Activated naive CD4-positive, alpha-beta T cell treated with anti-CD3 and anti-CD28 coated beads for 36 hours (primary cell): ENCODE measurements around the gene HEXA. TPM values are rescaled to one million over a fixed set of nuclear protein-coding genes. Genes with fewer than 3 reads are reported as not detected.

Experiments used
- CTCF ChIA-PET: fragments of 350-600 bp; sonication (Branson Sonifier 250); formaldehyde crosslinking; loops from one replicate; lab custom pipeline; 2021; ENCODE audit warnings: antibody characterized with exemption; lab: Charles Lee
- DNase-seq: peaks from one replicate; pipeline ENCODE4 v3.0.0-alpha.2; 2020
- H3K27ac Mint-ChIP-seq: one replicate; pipeline ENCODE4 v1.8.0; 2021; ENCODE audit warnings: mild to moderate bottlenecking, mixed read lengths
- H3K27me3 Mint-ChIP-seq: one replicate; pipeline ENCODE4 v1.8.0; 2021; ENCODE audit warnings: low read depth, mixed read lengths
- H3K36me3 Mint-ChIP-seq: one replicate; pipeline ENCODE4 v1.8.0; 2021; ENCODE audit warnings: low read depth, mixed read lengths
- H3K4me1 Mint-ChIP-seq: one replicate; pipeline ENCODE4 v1.8.0; 2021; ENCODE audit warnings: low read depth, mixed read lengths
- H3K4me3 Mint-ChIP-seq: one replicate; pipeline ENCODE4 v1.8.0; 2021; ENCODE audit warnings: mild to moderate bottlenecking, moderate library complexity, mixed read lengths
- H3K9me3 Mint-ChIP-seq: one replicate; pipeline ENCODE4 v1.8.0; 2021; ENCODE audit warnings: mixed read lengths
- intact Hi-C: fragments of 100-400 bp; cut with micrococcal nuclease; formaldehyde crosslinking; loops from one replicate; pipeline ENCODE4 v1.15.1; 2023
- total RNA-seq, 2 experiments: library from RNA; stranded (reverse); gene quantifications; one replicate each; pipeline ENCODE4 v1.2.3, GENCODE V29; 2021

Gene HEXA
- total RNA-seq, 2 experiments from 2014 or later = 47.7 to 49.3 TPM

DNA sequence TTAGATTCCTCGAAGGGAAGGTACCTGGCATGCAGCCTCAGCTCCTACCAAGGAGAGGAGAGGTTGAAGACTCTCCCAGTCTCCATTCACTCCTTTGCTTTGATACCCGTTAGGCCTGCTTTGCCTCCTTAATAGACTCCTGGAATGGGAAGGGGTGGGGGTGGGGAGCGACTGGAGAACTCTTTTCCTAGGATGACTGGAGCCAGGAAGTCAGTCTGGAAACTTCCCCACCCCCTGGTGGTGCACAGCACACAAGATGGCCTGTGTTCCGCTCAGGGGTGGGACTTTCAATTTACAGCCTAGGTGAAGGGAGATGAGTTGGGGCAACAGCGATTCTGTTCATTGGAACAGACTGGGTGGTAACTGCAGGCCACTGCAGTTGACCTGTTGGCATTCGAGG lies 34.5 kb downstream of the HEXA start:
- Mint-ChIP-seq H3K27me3 (no peaks in the 10 kb centered on the region), H3K27ac (no peak overlapping the region), H3K9me3 (no peaks in the 10 kb centered on the region), H3K36me3 (peaks cover 10% of the 10 kb centered on the region), H3K4me1 (no peaks in the 10 kb centered on the region), H3K4me3 (no peak overlapping the region)
- peak; percentile 6 for DNase-seq
- intact Hi-C loops = no loop called here
- CTCF ChIA-PET = interaction anchor here (1.3 kb wide), 1 partner anchor 29 kb away, joined by 4 read pairs; no protein-coding TSS in a partner anchor

- Mint-ChIP-seq H3K4me1 (no peaks in the 10 kb centered on the region), H3K36me3 (peaks cover 9% of the 10 kb centered on the region), H3K4me3 (no peak overlapping the region), H3K27ac (no peak overlapping the region), H3K27me3 (no peaks in the 10 kb centered on the region), H3K9me3 (no peaks in the 10 kb centered on the region)
- CTCF ChIA-PET = interaction anchor here (1.3 kb wide), 1 partner anchor 28 kb away, joined by 4 read pairs; no protein-coding TSS in a partner anchor
- DNase-seq = no peak
- intact Hi-C loops = no loop called here
Observed at GRCh38 chr15:72340366-72340765, 35.4 kb downstream of the HEXA start.

GRCh38 chr15:72339777-72340177 lies 36.0 kb downstream of the HEXA start:
- no peak for DNase-seq
- no peaks in the 10 kb centered on the region for H3K27me3 Mint-ChIP-seq
- H3K36me3 Mint-ChIP-seq = peaks cover 10% of the 10 kb centered on the region
- H3K4me3 Mint-ChIP-seq = no peak overlapping the region
- no peaks in the 10 kb centered on the region for H3K9me3 Mint-ChIP-seq
- CTCF ChIA-PET = interaction anchor here (0.6 kb wide), 1 partner anchor 323 kb away, joined by 3 read pairs; no protein-coding TSS in a partner anchor
- intact Hi-C loops = no loop called here
- no peak overlapping the region for H3K27ac Mint-ChIP-seq
- H3K4me1 Mint-ChIP-seq = no peaks in the 10 kb centered on the region

GRCh38 chr15:72338617-72339321 lies 37.0 kb downstream of the HEXA start:
- Mint-ChIP-seq H3K4me3 (no peak overlapping the region), H3K4me1 (no peaks in the 10 kb centered on the region), H3K27ac (no peak overlapping the region), H3K36me3 (peaks cover 15% of the 10 kb centered on the region), H3K9me3 (no peaks in the 10 kb centered on the region), H3K27me3 (no peaks in the 10 kb centered on the region)
- intact Hi-C loops = no loop called here
- CTCF ChIA-PET = no interaction called here
- no peak for DNase-seq

- no peak overlapping the region for H3K4me3 Mint-ChIP-seq
- CTCF ChIA-PET = no interaction called here
- peaks cover 15% of the 10 kb centered on the region for H3K36me3 Mint-ChIP-seq
- DNase-seq = no peak
- intact Hi-C loops = no loop called here
- H3K27me3 Mint-ChIP-seq = no peaks in the 10 kb centered on the region
- no peaks in the 10 kb centered on the region for H3K9me3 Mint-ChIP-seq
- no peak overlapping the region for H3K27ac Mint-ChIP-seq
- H3K4me1 Mint-ChIP-seq = no peaks in the 10 kb centered on the region
Observed at GRCh38 chr15:72338148-72338547, 37.7 kb downstream of the HEXA start.

GRCh38 chr15:72334842-72335241 lies 41.0 kb downstream of the HEXA start:
- Mint-ChIP-seq H3K4me1 (no peaks in the 10 kb centered on the region), H3K9me3 (no peaks in the 10 kb centered on the region), H3K27me3 (no peaks in the 10 kb centered on the region), H3K4me3 (no peak overlapping the region), H3K27ac (no peak overlapping the region), H3K36me3 (peaks cover 15% of the 10 kb centered on the region)
- no peak for DNase-seq
- intact Hi-C loops = no loop called here
- CTCF ChIA-PET = no interaction called here

- H3K9me3 Mint-ChIP-seq = no peaks in the 10 kb centered on the region
- H3K4me3 Mint-ChIP-seq = no peak overlapping the region
- DNase-seq = no peak
- H3K4me1 Mint-ChIP-seq = no peaks in the 10 kb centered on the region
- intact Hi-C loops = no loop called here
- no peak overlapping the region for H3K27ac Mint-ChIP-seq
- CTCF ChIA-PET = interaction anchor here (0.6 to 1.2 kb wide), 3 partner anchors 93 to 584 kb away, joined by 3 to 5 read pairs (median 3); no protein-coding TSS in a partner anchor
- peaks cover 20% of the 10 kb centered on the region for H3K36me3 Mint-ChIP-seq
- no peaks in the 10 kb centered on the region for H3K27me3 Mint-ChIP-seq
Observed at GRCh38 chr15:72331021-72331420, 44.8 kb downstream of the HEXA start.

- Mint-ChIP-seq H3K9me3 (peaks cover 7% of the 10 kb centered on the region), H3K27ac (no peak overlapping the region), H3K27me3 (peaks cover 5% of the 10 kb centered on the region), H3K4me3 (no peak overlapping the region), H3K4me1 (peaks cover 16% of the 10 kb centered on the region), H3K36me3 (peaks cover 21% of the 10 kb centered on the region)
- DNase-seq = no peak
- CTCF ChIA-PET = interaction anchor here (0.7 to 2.0 kb wide), 2 partner anchors 10 to 21 kb away, joined by 3 to 7 read pairs; no protein-coding TSS in a partner anchor
- intact Hi-C loops = loop anchor here (5.0 kb wide), 1 partner anchor 149 kb away; the partner anchor contains the start of gene ARIH1
Observed at GRCh38 chr15:72323752-72324151, 52.1 kb downstream of the HEXA start.

DNA sequence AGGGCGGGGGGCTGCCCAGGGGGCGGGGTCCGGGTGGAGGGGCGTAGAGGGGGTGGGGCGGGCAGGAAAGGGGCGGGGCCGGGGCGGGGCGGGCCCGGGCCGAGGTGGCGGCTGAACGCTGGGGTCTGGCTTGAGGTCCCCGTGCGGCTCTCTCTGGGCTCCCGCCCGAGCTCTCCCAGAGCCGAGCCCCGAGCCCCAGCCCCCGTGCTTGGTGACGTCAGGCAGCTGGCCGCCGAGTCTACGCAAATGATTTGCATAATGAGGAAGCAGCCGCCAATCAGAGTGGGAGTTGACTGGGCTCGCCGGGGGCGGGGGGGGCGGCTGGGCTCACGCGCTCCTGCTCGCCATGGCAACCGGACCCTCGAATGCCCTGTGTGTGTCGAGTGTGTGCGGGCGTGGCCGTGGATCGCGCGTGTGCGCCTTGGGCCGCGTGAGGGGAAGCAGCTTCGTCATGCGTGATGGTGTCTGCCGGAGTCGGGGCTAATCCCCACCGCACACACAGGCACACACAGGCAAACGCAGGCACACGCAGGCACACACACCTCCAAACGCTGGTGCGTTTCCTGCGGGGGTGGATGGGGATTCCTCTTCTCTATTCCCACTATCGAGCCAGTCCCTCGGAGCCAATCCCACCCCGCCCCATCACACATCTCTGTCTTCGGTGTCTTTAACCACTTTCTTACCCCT lies 55.7 kb downstream of the HEXA start, which contains the start of gene CELF6:
Gene CELF6, minus strand, starts transcription at position 173 of the 687 bp plus-strand sequence. CDS start 283 bp downstream, outside the sequence.
- peak; percentile 75 for DNase-seq
- CTCF ChIA-PET = interaction anchor here (0.6 kb wide), 1 partner anchor 762 kb away, joined by 3 read pairs; no protein-coding TSS in a partner anchor
- Mint-ChIP-seq H3K4me1 (peaks cover 19% of the 10 kb centered on the region), H3K27me3 (peaks cover 8% of the 10 kb centered on the region), H3K4me3 (peak within 1 kb of the TSS; percentile 78), H3K9me3 (peaks cover 7% of the 10 kb centered on the region), H3K27ac (no peak within 1 kb of the TSS), H3K36me3 (peaks cover 11% of the 10 kb centered on the region)
- intact Hi-C loops = loop anchor here (5.0 to 10.0 kb wide), 2 partner anchors 152 to 355 kb away; partner anchors contain the start of gene ARIH1

DNA sequence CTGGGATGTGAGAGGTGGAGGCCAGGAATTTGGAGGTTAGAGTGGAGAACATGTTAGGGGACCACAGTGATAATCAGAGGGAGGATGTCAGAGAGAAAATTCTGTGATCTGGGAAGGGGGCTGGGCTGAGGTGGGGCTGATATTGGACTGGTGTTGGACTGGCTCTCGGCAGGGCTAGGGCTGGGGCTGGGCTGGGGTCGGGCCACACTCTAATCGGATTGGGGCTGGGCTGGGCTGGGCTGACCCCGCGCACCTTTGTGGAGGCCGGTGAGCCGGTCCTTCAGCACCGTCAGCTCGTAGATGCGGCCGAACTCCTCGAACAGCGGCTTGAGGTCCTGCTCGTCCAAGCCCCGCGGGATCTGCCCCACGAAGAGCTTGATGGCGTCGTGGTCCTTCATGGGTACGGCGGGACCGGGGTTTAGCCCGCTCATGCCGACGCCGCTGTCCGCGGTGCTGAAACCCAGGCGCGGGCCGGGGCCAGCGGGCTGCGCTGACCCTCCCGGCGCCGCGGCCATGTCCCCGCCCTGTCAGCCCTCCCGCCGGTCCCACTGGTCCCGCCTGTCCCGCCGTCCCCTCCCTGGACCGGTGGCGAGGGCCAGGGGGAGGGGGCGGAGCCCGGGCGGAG lies 56.3 kb downstream of the HEXA start:
- Mint-ChIP-seq H3K27me3 (peaks cover 8% of the 10 kb centered on the region), H3K27ac (no peak overlapping the region), H3K4me3 (peak overlapping the region; percentile 71), H3K9me3 (peaks cover 7% of the 10 kb centered on the region), H3K4me1 (peaks cover 19% of the 10 kb centered on the region), H3K36me3 (peaks cover 9% of the 10 kb centered on the region)
- DNase-seq = peak; percentile 47
- CTCF ChIA-PET = no interaction called here
- intact Hi-C loops = loop anchor here (10.0 kb wide), 1 partner anchor 355 kb away; no protein-coding TSS in a partner anchor

DNA sequence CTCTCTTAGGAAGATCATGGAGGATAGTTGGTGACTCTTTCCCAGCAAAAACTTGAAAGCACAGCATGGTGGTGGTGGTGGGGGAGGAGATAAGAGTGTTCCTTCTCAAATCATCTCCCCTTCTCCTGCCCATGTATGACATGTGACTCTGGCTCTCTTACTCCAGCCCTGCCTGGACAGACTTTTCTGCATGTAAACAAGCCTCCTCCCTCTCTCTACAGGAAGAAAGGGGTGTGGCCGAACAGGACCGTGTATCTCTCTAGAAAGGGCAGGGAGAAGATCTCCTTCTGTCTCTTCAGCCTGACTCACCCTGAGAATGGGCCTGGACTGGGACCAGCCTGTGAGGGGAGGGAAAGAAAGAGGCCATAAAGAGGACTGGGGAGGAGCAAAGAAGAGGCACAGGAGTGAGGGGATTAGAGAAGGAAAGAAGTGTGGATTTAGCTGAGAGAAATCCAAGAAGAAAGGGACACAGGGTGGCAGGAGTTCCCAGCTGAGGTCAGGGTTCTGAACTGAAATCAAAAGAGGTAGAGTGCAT lies 57.3 kb downstream of the HEXA start:
- Mint-ChIP-seq H3K36me3 (peaks cover 2% of the 10 kb centered on the region), H3K27me3 (peaks cover 8% of the 10 kb centered on the region), H3K4me1 (peaks cover 19% of the 10 kb centered on the region), H3K9me3 (peaks cover 2% of the 10 kb centered on the region), H3K27ac (no peak overlapping the region), H3K4me3 (peak overlapping the region; percentile 71)
- intact Hi-C loops = loop anchor here (10.0 kb wide), 1 partner anchor 356 kb away; no protein-coding TSS in a partner anchor
- CTCF ChIA-PET = no interaction called here
- DNase-seq = no peak
